ENCODE data around the gene ACYP1.
"Not testable (repeated sequence)": the region's sequence is repeated elsewhere in the genome, so short reads cannot be mapped to it uniquely, and the experiment has no call there.

The ACYP1 gene

GRCh38 chr14:75068294-75069120 lies 4.7 kb upstream of the ACYP1 start:
- peak in 1 of 2 donors; percentile 28 for DNase-seq

DNA sequence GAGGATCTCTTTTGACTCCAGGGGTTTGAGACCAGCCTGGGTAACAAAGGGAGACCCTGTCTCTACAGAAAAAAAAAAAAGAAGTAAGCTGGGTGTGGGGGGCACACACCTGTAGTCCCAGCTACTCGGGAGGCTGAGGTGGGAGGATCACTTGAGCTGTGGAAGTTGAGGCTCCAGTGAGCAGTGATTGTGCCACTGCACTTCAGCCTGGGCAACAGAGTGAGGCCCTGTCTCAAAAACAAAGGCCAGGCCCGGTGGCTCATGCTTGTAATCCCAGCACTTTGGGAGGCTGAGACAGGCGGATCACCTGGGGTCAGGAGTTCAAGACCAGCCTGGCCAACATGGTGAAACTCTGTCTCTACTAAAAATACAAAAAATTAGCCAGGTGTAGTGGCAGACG lies 3.9 kb upstream of the ACYP1 start:
- DNase-seq, result not testable (repeated sequence)

- DNase-seq, result no peak
Measured at GRCh38 chr14:75067212-75067611, 3.4 kb upstream of the ACYP1 start.

- DNase-seq, result no peak
Measured at GRCh38 chr14:75066691-75067090, 2.9 kb upstream of the ACYP1 start.

- no peak for DNase-seq
Measured at GRCh38 chr14:75064205-75064567, 362 bp upstream of the ACYP1 start.

- DNase-seq, result no peak
Measured at GRCh38 chr14:75063013-75063412, 811 bp downstream of the ACYP1 start.

DNA sequence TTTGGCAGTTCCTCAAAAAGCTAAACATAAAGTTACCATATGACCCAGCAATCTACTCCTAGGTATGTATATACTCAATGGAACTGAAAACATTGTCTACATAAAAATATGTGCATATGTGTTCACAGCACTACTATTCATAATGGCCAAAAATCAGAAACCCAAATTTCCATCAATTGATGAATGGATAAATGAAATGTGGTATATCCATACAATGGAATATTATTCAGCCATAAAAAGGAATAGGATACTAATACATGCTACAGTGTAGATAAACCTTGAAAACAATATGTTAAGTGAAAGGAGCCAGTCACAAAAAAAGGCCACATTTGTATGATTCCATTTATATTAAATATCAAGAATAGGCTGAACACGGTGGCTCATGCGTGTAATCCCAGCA lies 3.4 kb downstream of the ACYP1 start:
- DNase-seq, result no peak

GRCh38 chr14:75059642-75060041 lies 4.2 kb downstream of the ACYP1 start:
- no peak for DNase-seq

DNA sequence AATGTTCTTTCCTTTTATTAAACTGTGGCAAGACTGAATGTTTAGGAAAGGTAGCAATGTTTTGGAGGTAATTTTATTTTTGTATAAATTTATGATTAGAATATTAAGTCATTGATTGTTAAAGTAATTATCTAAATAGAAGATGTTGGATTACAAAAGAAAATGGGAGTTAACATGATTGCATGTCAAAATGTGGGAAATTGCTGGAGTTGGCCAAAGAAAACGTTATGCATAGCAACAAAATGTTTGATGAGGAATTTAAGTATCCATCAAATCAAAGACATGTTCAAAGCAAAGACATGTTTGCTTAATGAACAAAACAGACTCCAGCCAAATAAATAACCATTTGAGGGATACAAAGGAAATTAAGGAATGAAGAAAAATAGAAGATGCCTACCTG lies 9.4 kb downstream of the ACYP1 start:
- DNase-seq, result no peak

- no peak for DNase-seq
Measured at GRCh38 chr14:75053396-75054291, 10.2 kb downstream of the ACYP1 start.

GRCh38 chr14:75051556-75051899 lies 12.3 kb downstream of the ACYP1 start:
- no peak for DNase-seq

DNA sequence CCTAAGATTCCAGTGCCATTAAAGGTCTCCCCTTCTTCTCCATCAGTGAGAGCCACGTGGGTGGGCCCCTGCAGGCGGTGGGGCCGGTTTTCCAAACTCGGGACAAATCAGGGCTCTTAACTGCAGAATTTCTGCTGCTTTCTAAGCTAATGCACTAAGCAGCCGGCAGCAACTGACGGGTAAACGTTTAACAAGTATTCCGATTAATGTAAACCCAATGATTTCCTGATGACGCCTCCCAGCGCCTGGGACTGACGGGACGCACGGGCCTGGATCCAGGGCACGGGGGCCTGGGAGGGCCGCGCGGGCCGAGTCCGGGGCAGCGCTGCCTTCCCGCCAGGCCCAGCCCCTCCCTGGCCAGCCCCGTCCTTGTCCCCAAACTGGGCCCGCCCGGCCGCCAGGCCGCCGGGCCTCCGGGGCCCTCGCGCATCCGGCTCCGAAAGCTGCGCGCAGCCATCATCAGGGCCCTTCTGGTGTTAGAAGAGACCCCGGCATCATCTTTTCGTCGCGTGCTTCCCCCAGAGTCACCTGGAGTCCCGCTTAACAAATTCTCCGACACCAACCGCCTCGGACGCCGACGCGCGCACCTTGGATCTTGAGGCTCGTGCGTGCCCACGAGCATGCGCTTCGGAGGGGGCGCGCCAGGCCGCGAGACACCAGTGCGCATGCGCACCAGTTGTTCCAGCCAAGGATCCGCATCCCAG lies 12.8 kb downstream of the ACYP1 start, which contains the start of gene MLH3:
Gene MLH3, minus strand, starts transcription at position 616 of the 704 bp plus-strand sequence. CDS start 1,812 bp downstream, outside the sequence.
- DNase-seq, result peak; percentile 63 to 70

GRCh38 chr14:75049731-75050201 lies 14.1 kb downstream of the ACYP1 start:
- no peak for DNase-seq

GRCh38 chr14:75049136-75049535 lies 14.7 kb downstream of the ACYP1 start:
- peak; percentile 15 to 50 for DNase-seq

- peak in 1 of 2 donors; percentile 15 for DNase-seq
Measured at GRCh38 chr14:75048101-75048500, 15.7 kb downstream of the ACYP1 start.

DNA sequence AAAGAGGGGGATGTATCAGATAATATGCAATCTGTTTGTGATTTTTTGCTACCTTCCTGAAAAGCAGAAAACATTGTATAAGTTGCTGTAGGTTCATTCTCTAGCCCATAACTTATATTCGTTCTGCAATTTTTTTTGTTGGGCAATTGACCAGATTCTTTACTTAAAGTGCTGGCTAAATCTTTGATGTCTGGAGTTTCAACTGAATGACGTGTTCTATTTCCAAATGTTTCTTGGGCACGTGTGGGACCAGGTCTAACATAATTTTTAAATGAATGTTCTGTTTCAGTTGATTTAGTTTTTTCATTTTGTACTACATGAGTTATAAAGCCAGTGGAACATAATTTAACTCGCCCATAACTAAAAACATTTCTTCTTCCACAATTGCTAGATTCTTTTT lies 16.3 kb downstream of the ACYP1 start:
- no peak for DNase-seq

DNA sequence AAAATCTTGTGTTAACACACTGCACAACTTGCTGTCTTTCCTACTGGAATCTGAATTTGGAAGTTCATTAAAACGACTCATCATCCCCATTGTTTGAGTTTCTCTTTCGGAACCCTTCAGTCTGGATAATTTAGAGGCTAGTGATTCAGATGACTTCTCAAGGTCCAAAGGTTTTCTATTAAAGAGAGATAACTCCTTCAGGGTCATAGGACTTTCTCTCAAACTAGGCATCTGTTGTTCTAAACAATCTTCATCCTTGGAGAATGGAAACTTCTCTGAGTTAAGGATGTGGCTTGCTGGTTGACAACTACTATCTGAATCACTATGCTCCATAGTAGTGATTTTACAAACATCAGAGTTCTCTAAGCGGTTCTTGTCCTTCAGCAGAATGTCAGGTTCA lies 16.9 kb downstream of the ACYP1 start:
- no peak for DNase-seq

DNA sequence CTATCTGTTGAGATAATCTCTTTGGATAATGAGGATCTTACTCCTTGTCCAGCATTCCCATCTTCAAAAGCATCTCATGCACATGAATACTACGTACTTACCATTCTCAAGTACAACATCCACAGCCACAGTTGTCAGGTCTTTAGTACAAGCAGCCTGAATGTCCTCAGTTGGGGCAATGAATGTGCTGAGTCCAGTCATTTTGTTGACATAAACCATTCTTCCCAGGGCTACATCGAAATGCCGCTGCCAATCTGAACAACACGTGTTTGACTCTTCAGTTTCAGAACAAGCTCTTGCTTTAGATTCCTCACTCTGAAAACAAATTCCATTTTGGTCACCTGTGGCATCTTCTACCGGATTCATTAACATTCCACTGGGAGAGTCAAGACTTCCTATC lies 17.5 kb downstream of the ACYP1 start:
- DNase-seq, result no peak

DNA sequence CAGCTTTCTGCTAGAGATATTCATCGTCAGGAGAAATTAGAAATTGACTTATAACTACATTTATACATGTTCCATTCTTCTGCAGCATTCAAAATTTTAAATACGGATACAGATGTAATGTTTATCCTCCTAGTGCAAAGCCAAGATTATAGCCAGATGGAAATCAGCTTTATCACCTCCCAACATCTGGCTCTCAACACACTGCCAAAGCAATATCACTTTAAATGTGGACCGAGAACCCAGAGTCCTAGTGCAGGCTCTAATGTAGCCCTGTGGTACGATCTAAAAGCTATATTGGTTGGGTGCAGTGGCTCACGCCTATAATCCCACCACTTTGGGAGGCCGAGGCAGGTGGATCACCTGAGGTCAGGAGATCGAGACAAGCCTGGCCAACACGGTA lies 19.1 kb downstream of the ACYP1 start:
- DNase-seq, result no peak

GRCh38 chr14:75044322-75044721 lies 19.5 kb downstream of the ACYP1 start:
- DNase-seq, result no peak

- no peak for DNase-seq
Measured at GRCh38 chr14:75042035-75042434, 21.8 kb downstream of the ACYP1 start.

- no peak for DNase-seq
Measured at GRCh38 chr14:75041613-75042012, 22.2 kb downstream of the ACYP1 start.

DNA sequence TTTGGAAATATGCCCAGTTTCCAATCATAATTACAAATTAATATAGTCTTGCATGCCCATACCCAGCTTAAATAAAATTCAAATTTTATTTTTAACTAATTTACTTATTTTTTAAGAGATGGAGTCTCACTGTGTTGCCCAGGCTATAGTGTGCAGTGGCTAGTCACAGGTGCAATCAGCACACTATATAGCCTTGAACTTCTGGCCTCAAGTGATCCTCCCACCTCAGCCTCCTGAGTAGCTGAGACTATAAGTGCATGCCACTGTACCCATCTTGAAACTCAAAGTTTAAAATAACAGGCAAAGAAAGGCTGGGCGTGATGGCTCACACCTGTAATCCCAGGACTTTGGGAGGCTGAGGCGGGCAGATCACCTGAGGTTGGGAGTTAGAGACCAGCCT lies 22.9 kb downstream of the ACYP1 start:
- DNase-seq, result no peak
